Neuronal stem cell (in vitro differentiated cells): ENCODE results near the gene TNFAIP3.

Experiments used
- DNase-seq: peaks from one replicate; pipeline ENCODE4 v3.0.0-alpha.2; 2013; ENCODE audit warnings: low spot score
- H2AFZ ChIP-seq: one replicate; pipeline ENCODE4 v1.6.1; 2013; ENCODE audit warnings: mild to moderate bottlenecking, low read length, inconsistent platforms
- H2AK5ac ChIP-seq: 2 replicates; pipeline ENCODE4 v1.6.1; 2013; ENCODE audit warnings: low read depth, mild to moderate bottlenecking, inconsistent platforms, low read length, moderate library complexity, mixed read lengths
- H2BK120ac ChIP-seq: 2 replicates; pipeline ENCODE4 v1.6.1; 2013; ENCODE audit warnings: low read depth, mild to moderate bottlenecking, inconsistent platforms, low read length, moderate library complexity, mixed read lengths
- H2BK12ac ChIP-seq: one replicate; pipeline ENCODE4 v1.6.1; 2013; ENCODE audit warnings: low read length, inconsistent platforms
- H2BK15ac ChIP-seq: 2 replicates; pipeline ENCODE4 v1.6.1; 2013; ENCODE audit warnings: mild to moderate bottlenecking, low read length, inconsistent platforms, mixed read lengths
- H2BK5ac ChIP-seq: one replicate; pipeline ENCODE4 v1.6.1; 2013; ENCODE audit warnings: inconsistent platforms, mild to moderate bottlenecking, low read length, moderate library complexity
- H3K14ac ChIP-seq: one replicate; pipeline ENCODE4 v1.6.1; 2013; ENCODE audit warnings: low read length, inconsistent platforms
- H3K18ac ChIP-seq: 2 replicates; pipeline ENCODE4 v1.6.1; 2013; ENCODE audit warnings: low read length, inconsistent platforms
- H3K23ac ChIP-seq: 2 replicates; pipeline ENCODE4 v1.6.1; 2013; ENCODE audit warnings: low read depth, mild to moderate bottlenecking, mixed read lengths, low read length, inconsistent platforms; ENCODE audit not compliant: poor library complexity
- H3K27ac ChIP-seq: replicated peaks from 3 replicates; pipeline ENCODE4 v1.5.1; 2013; ENCODE audit warnings: low read length, inconsistent platforms
- H3K27me3 ChIP-seq, 3 experiments: 2 replicates each; pipeline ENCODE4 v1.6.1; 2013; ENCODE audit warnings: low read length in 3 of 3, mild to moderate bottlenecking in 2 of 3, inconsistent platforms in 1 of 3, low read depth in 1 of 3, mixed read lengths in 1 of 3, moderate library complexity in 1 of 3; ENCODE audit not compliant: control insufficient read depth in 3 of 3, insufficient read depth in 3 of 3
- H3K36me3 ChIP-seq, 2 donors: replicated peaks in 1 of 2; 2 replicates each; pipeline ENCODE4 v1.6.1; 2013; ENCODE audit warnings: low read length in 2 of 2; ENCODE audit not compliant: control insufficient read depth in 2 of 2, insufficient read depth in 2 of 2
- H3K4ac ChIP-seq: 2 replicates; pipeline ENCODE4 v1.6.1; 2013; ENCODE audit warnings: inconsistent platforms, mild to moderate bottlenecking, low read length, moderate library complexity
- H3K4me1 ChIP-seq, 2 donors: 1 replicate in 1 of 2; 2 replicates in 1 of 2; pipeline ENCODE4 v1.6.1; 2013; ENCODE audit warnings: low read length in 2 of 2, low read depth in 1 of 2; ENCODE audit not compliant: control insufficient read depth in 2 of 2, insufficient read depth in 1 of 2
- H3K4me2 ChIP-seq: one replicate; pipeline ENCODE4 v1.6.1; 2013; ENCODE audit warnings: mild to moderate bottlenecking, low read length, inconsistent platforms; ENCODE audit not compliant: insufficient read depth, poor library complexity, severe bottlenecking
- H3K4me3 ChIP-seq, 2 donors: 2 replicates each; pipeline ENCODE4 v1.5.1; 2013; ENCODE audit warnings: low read length in 2 of 2, mild to moderate bottlenecking in 2 of 2, inconsistent platforms in 1 of 2, moderate library complexity in 1 of 2
- H3K79me1 ChIP-seq: one replicate; pipeline ENCODE4 v1.6.1; 2013; ENCODE audit warnings: low read depth, mild to moderate bottlenecking, inconsistent platforms, low read length, moderate library complexity
- H3K9ac ChIP-seq: one replicate; pipeline ENCODE4 v1.6.1; 2013; ENCODE audit warnings: mild to moderate bottlenecking, low read depth, low read length, inconsistent platforms; ENCODE audit not compliant: poor library complexity
- H3K9me3 ChIP-seq, 2 donors: replicated peaks in 1 of 2; 2 replicates each; pipeline versions ENCODE3 to v1.6.1; 2013; ENCODE audit warnings: low read length in 2 of 2, mild to moderate bottlenecking in 2 of 2, inconsistent platforms in 1 of 2, low read depth in 1 of 2, mixed read lengths in 1 of 2, moderate library complexity in 1 of 2; ENCODE audit not compliant: control insufficient read depth in 2 of 2, insufficient read depth in 1 of 2
- H4K8ac ChIP-seq: one replicate; pipeline ENCODE4 v1.6.1; 2013; ENCODE audit warnings: low read depth, mild to moderate bottlenecking, inconsistent platforms, low read length, moderate library complexity
- H4K91ac ChIP-seq: one replicate; pipeline ENCODE4 v1.6.1; 2013; ENCODE audit warnings: low read length, low read depth, mild to moderate bottlenecking, inconsistent platforms; ENCODE audit not compliant: poor library complexity
- WGBS, 2 donors: extraction: QIAGEN DNeasy Blood & Tissue Kit; methylation state at CpG; one replicate each; pipeline ENCODE4 v1.1.7; 2013; ENCODE audit warnings: missing lambda C conversion rate in 2 of 2, mixed read lengths in 1 of 2; ENCODE audit not compliant: insufficient read length in 2 of 2, insufficient replicate concordance in 1 of 2; ENCODE audit errors: extremely low coverage in 2 of 2; 5-methylcytosine and 5-hydroxymethylcytosine counted together

Gene TNFAIP3

DNA sequence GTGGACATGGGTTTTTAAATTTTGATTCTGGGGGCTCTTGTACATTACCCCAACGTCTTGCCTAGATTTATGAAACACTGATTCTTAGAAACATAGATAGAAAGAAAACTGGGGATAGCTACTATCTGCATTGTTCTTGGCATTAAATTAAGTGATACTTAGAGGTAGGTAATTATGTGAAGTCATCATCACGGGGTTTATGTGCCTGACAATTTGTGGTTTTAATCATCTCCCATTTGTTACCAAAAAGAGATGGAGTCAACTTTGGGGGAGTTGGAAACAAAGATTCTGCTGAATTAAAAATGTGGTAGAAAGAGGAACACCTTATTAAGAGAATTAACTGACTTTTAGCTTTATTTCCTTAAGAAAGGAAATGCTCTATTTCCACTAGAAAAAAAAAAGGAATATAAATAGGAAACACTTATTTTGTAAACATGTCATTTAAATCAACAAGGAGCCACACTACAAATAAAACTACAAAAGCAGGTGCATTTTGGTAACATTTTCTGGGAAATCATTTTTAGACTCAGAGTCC lies 5.6 kb downstream of the TNFAIP3 start:
- H3K27ac ChIP-seq: no peak overlapping the region
- H3K9ac ChIP-seq: no peak overlapping the region
- no peak overlapping the region for H3K4me3 ChIP-seq
- H3K27me3 ChIP-seq: peaks cover 0 to 4% (median 0%) of the 10 kb centered on the region in 3 experiments
- H2AK5ac ChIP-seq: no peak overlapping the region
- H3K23ac ChIP-seq: no peak overlapping the region
- H4K91ac ChIP-seq: no peak overlapping the region
- no peak overlapping the region for H2BK12ac ChIP-seq
- no peak overlapping the region for H4K8ac ChIP-seq
- DNase-seq: no peak
- H2BK5ac ChIP-seq: no peak overlapping the region
- H3K36me3 ChIP-seq: peaks cover 6 to 26% of the 10 kb centered on the region in 2 donors
- H3K79me1 ChIP-seq: no peaks in the 10 kb centered on the region
- H2AFZ ChIP-seq: no peak overlapping the region
- H3K9me3 ChIP-seq: no peaks in the 10 kb centered on the region
- H2BK15ac ChIP-seq: no peak overlapping the region
- no CpG with 5 or more reads among the region's 2 CpGs for WGBS, 2 donors
- no peak overlapping the region for H2BK120ac ChIP-seq
- H3K14ac ChIP-seq: no peak overlapping the region
- H3K4me2 ChIP-seq: no peak overlapping the region
- no peak overlapping the region for H3K4ac ChIP-seq
- H3K18ac ChIP-seq: no peak overlapping the region
- H3K4me1 ChIP-seq: peaks cover 0 to 8% of the 10 kb centered on the region in 2 donors

DNA sequence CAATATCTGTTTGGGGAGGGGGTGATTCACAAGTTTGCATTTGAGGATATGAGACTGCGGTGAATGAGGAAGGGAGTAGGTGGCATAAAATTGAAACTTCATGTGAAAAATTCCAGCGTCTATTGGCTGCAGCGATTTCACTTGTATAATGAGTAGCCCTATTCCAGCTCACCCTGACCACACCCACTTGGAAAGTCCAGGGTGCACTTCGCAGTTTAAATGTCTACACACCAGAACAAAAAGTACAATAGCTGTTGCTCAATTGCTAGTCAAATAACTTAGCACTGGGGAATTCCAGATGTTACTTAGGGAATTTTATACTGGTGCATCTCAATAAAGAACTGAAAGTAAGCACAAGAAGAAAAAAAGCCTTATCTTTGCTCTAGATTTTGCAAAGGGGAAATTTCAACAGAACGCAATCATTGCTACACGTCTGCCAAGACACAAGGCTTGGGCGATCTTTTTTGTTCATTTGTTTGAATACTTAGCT lies 6.3 kb downstream of the TNFAIP3 start:
- Histone ChIP-seq H3K79me1 (no peaks in the 10 kb centered on the region), H2BK120ac (no peak overlapping the region), H3K9ac (no peak overlapping the region), H3K27ac (no peak overlapping the region), H3K23ac (no peak overlapping the region), H3K9me3 (no peaks in the 10 kb centered on the region), H2BK12ac (no peak overlapping the region), H3K4me3 (no peak overlapping the region), H4K8ac (no peak overlapping the region), H2AK5ac (no peak overlapping the region), H2AFZ (no peak overlapping the region), H3K4me2 (no peak overlapping the region), H3K36me3 (peaks cover 7 to 32% of the 10 kb centered on the region in 2 donors), H2BK15ac (no peak overlapping the region), H2BK5ac (no peak overlapping the region), H3K4ac (no peak overlapping the region), H4K91ac (no peak overlapping the region), H3K4me1 (peaks cover 0 to 8% of the 10 kb centered on the region in 2 donors), H3K27me3 (no peaks in the 10 kb centered on the region), H3K18ac (no peak overlapping the region), H3K14ac (no peak overlapping the region)
- no peak for DNase-seq
- WGBS, 2 donors: no CpG with 5 or more reads among the region's 7 CpGs

GRCh38 chr6:137874204-137875057 lies 7.4 kb downstream of the TNFAIP3 start:
- Histone ChIP-seq H3K23ac (no peak overlapping the region), H3K9ac (no peak overlapping the region), H2AK5ac (no peak overlapping the region), H3K18ac (no peak overlapping the region), H3K14ac (no peak overlapping the region), H2AFZ (no peak overlapping the region), H3K27me3 (no peaks in the 10 kb centered on the region), H3K4me1 (peaks cover 7 to 13% of the 10 kb centered on the region in 2 donors), H2BK12ac (no peak overlapping the region), H2BK15ac (no peak overlapping the region), H3K36me3 (peaks cover 7 to 33% of the 10 kb centered on the region in 2 donors), H4K91ac (no peak overlapping the region), H2BK5ac (no peak overlapping the region), H3K79me1 (no peaks in the 10 kb centered on the region), H3K4me2 (no peak overlapping the region), H4K8ac (no peak overlapping the region), H2BK120ac (no peak overlapping the region), H3K9me3 (no peaks in the 10 kb centered on the region), H3K4ac (no peak overlapping the region), H3K4me3 (no peak overlapping the region), H3K27ac (no peak overlapping the region)
- no peak for DNase-seq
- no CpG with 5 or more reads among the region's 11 CpGs for WGBS, 2 donors

GRCh38 chr6:137875058-137875520 lies 8.0 kb downstream of the TNFAIP3 start:
- Histone ChIP-seq H2AK5ac (no peak overlapping the region), H3K18ac (no peak overlapping the region), H2BK5ac (no peak overlapping the region), H3K9me3 (no peaks in the 10 kb centered on the region), H3K4ac (no peak overlapping the region), H4K8ac (no peak overlapping the region), H2AFZ (no peak overlapping the region), H3K4me1 (peaks cover 7 to 12% of the 10 kb centered on the region in 2 donors), H3K4me2 (no peak overlapping the region), H3K27me3 (no peaks in the 10 kb centered on the region), H2BK12ac (no peak overlapping the region), H3K4me3 (no peak overlapping the region), H3K79me1 (no peaks in the 10 kb centered on the region), H3K27ac (no peak overlapping the region), H3K9ac (no peak overlapping the region), H4K91ac (no peak overlapping the region), H3K23ac (no peak overlapping the region), H3K14ac (no peak overlapping the region), H2BK120ac (no peak overlapping the region), H3K36me3 (peaks cover 7 to 36% of the 10 kb centered on the region in 2 donors), H2BK15ac (no peak overlapping the region)
- no CpG with 5 or more reads among the region's 6 CpGs for WGBS, 2 donors
- no peak for DNase-seq
